Endodermal cell (in vitro differentiated cells): ENCODE results near the gene SUSD2. TPM values are rescaled to one million over a fixed set of nuclear protein-coding genes. Genes with fewer than 3 reads are reported as not detected.

ENCODE experiments used
- DNase-seq: peaks from one replicate; pipeline ENCODE4 v3.0.0-alpha.2; 2017
- H3K27ac ChIP-seq: 2 replicates; pipeline ENCODE4 v1.5.1; 2013; ENCODE audit warnings: mild to moderate bottlenecking, low read depth, low read length, moderate library complexity
- H3K27me3 ChIP-seq: 2 replicates; pipeline ENCODE4 v1.6.1; 2013; ENCODE audit warnings: mild to moderate bottlenecking, low read length, moderate library complexity; ENCODE audit not compliant: insufficient read depth, control insufficient read depth, poor library complexity, severe bottlenecking
- H3K36me3 ChIP-seq: 2 replicates; pipeline ENCODE4 v1.7.0; 2013; ENCODE audit warnings: mild to moderate bottlenecking, low read length, moderate library complexity; ENCODE audit not compliant: control insufficient read depth, insufficient read depth
- H3K4me1 ChIP-seq: one replicate; pipeline ENCODE4 v1.7.0; 2013; ENCODE audit warnings: low read length; ENCODE audit not compliant: control insufficient read depth, insufficient read depth
- H3K4me3 ChIP-seq: 2 replicates; pipeline ENCODE4 v1.5.1; 2013; ENCODE audit warnings: mild to moderate bottlenecking, low read length, moderate library complexity
- H3K9ac ChIP-seq: 2 replicates; pipeline ENCODE4 v1.6.1; 2013; ENCODE audit warnings: mild to moderate bottlenecking, low read length, moderate library complexity; ENCODE audit not compliant: poor library complexity, severe bottlenecking; ENCODE audit errors: extremely low read depth
- H3K9me3 ChIP-seq: 2 replicates; pipeline ENCODE4 v1.6.1; 2013; ENCODE audit warnings: mild to moderate bottlenecking, low read length, moderate library complexity; ENCODE audit not compliant: control insufficient read depth
- H3K27ac Mint-ChIP-seq: 2 replicates; pipeline ENCODE4 v1.8.0; 2020; ENCODE audit warnings: mixed read lengths
- H3K27me3 Mint-ChIP-seq: 2 replicates; pipeline ENCODE4 v1.8.0; 2021; ENCODE audit warnings: mild to moderate bottlenecking, mixed read lengths; ENCODE audit not compliant: insufficient read depth
- H3K36me3 Mint-ChIP-seq: 2 replicates; pipeline ENCODE4 v1.8.0; 2020; ENCODE audit warnings: low read depth, mixed read lengths
- H3K4me1 Mint-ChIP-seq: 2 replicates; pipeline ENCODE4 v1.8.0; 2020; ENCODE audit warnings: mixed read lengths
- H3K4me3 Mint-ChIP-seq: 2 replicates; pipeline ENCODE4 v1.8.0; 2020; ENCODE audit warnings: mild to moderate bottlenecking, moderate library complexity, mixed read lengths
- H3K9me3 Mint-ChIP-seq: 2 replicates; pipeline ENCODE4 v1.8.0; 2020; ENCODE audit warnings: mild to moderate bottlenecking, mixed read lengths
- WGBS, 2 experiments: methylation state at CpG; one replicate each; pipeline versions ENCODE4 v1.1.5 to v1.1.7; 2013; ENCODE audit warnings: missing lambda C conversion rate in 2 of 2, mixed read lengths in 1 of 2; ENCODE audit not compliant: insufficient coverage in 1 of 2, insufficient read length in 1 of 2; 5-methylcytosine and 5-hydroxymethylcytosine counted together
- total RNA-seq, 2 donors: library from RNA; stranded (reverse); fragmentation: NEBNext Ultra II Directional in 1 of 2; extraction: Animal tissue kit (Norgen Biotek cat#: 25700) in 1 of 2; gene quantifications; 2 replicates in 1 of 2; 3 replicates in 1 of 2; pipeline ENCODE4 v1.2.1, GENCODE V29; 2021
- TF ChIP-seq, protein P1 (sequence below): fragments of 200-600 bp; sonication (generic); conservative IDR thresholded peaks from 2 replicates; pipeline ENCODE4 v1.5.0; 2021; ENCODE audit warnings: antibody characterized with exemption, mild to moderate bottlenecking

SUSD2 gene
- total RNA-seq, 2 donors from 2014 or later, result 0.40 to 1.6 TPM

DNA sequence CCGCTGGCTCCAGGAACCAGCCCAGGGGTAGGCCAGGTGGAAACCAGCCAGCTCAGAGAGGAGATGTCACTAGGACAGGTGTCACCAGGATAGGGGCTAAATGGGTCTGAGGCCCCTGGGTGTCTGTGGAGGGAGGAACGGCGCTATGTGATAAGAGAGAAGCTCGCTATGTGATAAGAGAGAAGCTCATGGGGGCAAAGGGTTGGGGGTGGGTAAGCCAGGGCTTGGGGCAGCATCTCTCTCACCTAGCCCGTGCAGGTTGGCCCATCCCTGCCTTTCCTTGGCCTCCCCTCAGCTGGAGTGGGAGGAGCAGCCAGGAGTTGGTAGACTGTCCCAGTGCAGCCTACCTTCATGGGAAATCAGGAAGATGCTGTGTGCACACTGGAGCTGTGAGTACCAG, 26.5 kb upstream of the SUSD2 start:
- Mint-ChIP-seq H3K27me3 (no peaks in the 10 kb centered on the region), H3K27ac (no peak overlapping the region), H3K4me3 (no peak overlapping the region), H3K9me3 (no peaks in the 10 kb centered on the region), H3K4me1 (peaks cover 27% of the 10 kb centered on the region), H3K36me3 (peaks cover 4% of the 10 kb centered on the region)
- Histone ChIP-seq H3K27ac (no peak overlapping the region), H3K9me3 (no peaks in the 10 kb centered on the region), H3K27me3 (peaks cover 8% of the 10 kb centered on the region), H3K36me3 (no peaks in the 10 kb centered on the region), H3K9ac (no peak overlapping the region), H3K4me3 (no peak overlapping the region), H3K4me1 (peaks cover 18% of the 10 kb centered on the region)
- TF ChIP-seq, protein P1, sequence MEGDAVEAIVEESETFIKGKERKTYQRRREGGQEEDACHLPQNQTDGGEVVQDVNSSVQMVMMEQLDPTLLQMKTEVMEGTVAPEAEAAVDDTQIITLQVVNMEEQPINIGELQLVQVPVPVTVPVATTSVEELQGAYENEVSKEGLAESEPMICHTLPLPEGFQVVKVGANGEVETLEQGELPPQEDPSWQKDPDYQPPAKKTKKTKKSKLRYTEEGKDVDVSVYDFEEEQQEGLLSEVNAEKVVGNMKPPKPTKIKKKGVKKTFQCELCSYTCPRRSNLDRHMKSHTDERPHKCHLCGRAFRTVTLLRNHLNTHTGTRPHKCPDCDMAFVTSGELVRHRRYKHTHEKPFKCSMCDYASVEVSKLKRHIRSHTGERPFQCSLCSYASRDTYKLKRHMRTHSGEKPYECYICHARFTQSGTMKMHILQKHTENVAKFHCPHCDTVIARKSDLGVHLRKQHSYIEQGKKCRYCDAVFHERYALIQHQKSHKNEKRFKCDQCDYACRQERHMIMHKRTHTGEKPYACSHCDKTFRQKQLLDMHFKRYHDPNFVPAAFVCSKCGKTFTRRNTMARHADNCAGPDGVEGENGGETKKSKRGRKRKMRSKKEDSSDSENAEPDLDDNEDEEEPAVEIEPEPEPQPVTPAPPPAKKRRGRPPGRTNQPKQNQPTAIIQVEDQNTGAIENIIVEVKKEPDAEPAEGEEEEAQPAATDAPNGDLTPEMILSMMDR, result no peak
- 91 to 93% methylated on average over 5 of the region's 5 CpGs for whole genome bisulfite sequencing, 2 experiments
- no peak for DNase-seq

DNA sequence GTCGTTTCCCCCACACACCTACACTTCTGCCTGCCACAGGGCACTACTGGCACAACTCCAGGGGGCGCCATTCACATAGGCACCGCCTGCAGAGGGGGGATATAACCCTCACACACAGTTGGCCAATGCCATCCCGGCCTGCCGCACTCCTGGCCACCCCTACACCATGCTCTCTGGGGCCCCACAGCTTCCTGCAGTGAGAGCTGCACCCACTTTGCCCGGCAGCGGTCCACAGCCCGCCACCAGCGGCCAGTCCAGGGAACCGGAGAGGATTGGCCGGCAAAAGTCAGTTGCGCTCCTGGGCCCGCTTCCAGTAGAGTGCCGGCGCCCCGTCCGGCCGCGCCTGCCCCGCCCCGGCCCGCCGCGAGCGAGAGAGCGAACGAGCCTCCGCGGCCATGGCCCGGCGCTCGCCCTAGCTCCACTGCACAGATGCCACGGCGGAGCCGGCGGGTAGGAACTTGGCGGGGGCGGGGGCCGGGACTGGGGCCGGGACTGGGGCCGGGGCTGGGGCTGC, 25.6 kb upstream of the SUSD2 start:
- TF ChIP-seq, protein P1, result peak; percentile 78
- H3K9me3 ChIP-seq, result no peaks in the 10 kb centered on the region
- H3K36me3 ChIP-seq, result no peaks in the 10 kb centered on the region
- no peak overlapping the region for H3K9ac ChIP-seq
- Mint-ChIP-seq H3K27ac (no peak overlapping the region), H3K4me1 (peaks cover 27% of the 10 kb centered on the region), H3K27me3 (no peaks in the 10 kb centered on the region), H3K9me3 (no peaks in the 10 kb centered on the region), H3K4me3 (peak overlapping the region; percentile 51), H3K36me3 (peaks cover 4% of the 10 kb centered on the region)
- 6 to 7% methylated on average over 30 to 41 of the region's 41 CpGs for WGBS, 2 experiments
- peak overlapping the region; percentile 74 for H3K4me3 ChIP-seq
- peaks cover 18% of the 10 kb centered on the region for H3K4me1 ChIP-seq
- H3K27me3 ChIP-seq, result peaks cover 8% of the 10 kb centered on the region
- H3K27ac ChIP-seq, result no peak overlapping the region
- DNase-seq, result peak; percentile 83

DNA sequence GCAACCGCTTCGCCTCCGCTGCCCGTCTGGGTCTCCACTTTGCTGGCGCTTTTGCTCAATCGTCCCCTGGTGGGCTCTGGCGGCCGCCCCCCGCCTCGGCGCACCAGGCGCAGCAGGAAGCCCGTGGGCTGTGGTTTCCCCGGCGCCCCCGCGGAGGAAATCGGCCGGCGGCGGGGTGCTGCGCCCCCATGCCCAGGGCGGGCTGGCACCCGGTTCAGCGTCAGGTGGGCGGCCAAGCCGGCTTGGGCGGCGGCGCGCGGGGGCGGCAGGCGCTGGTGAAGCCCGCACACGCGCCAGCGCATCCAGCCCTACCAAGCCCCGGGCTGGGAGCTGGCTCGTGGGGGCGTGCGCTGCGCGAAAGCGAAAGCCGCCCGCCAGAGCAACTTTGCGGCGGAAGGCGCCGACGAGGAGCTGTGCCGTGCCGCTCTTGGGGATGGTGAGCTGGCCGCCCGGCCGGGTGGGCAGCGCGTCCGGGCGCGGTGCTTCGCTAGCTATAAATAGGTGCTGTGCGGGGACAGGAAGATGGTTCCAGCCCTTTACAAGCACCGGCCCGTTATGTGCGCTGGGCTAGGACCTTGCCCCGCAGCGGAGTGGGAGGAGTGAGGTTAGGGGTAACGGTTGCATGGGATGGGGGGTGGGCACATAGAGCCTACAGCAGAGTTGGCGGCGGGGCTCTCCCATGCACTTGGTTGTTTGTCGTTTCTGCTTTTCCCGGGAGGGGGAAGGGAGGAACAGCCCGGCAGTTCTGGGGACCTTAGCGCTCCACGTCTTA, 25.0 kb upstream of the SUSD2 start:
- no peak for DNase-seq
- Histone ChIP-seq H3K9ac (no peak overlapping the region), H3K9me3 (no peaks in the 10 kb centered on the region)

More for the DNA sequence above, 25.0 kb upstream of the SUSD2 start:
- Mint-ChIP-seq H3K27ac (no peak overlapping the region), H3K9me3 (no peaks in the 10 kb centered on the region), H3K27me3 (no peaks in the 10 kb centered on the region), H3K4me3 (peak overlapping the region; percentile 58), H3K36me3 (peaks cover 4% of the 10 kb centered on the region), H3K4me1 (peaks cover 27% of the 10 kb centered on the region)
- Histone ChIP-seq H3K4me3 (peak overlapping the region; percentile 74), H3K27ac (no peak overlapping the region), H3K4me1 (peaks cover 18% of the 10 kb centered on the region), H3K36me3 (no peaks in the 10 kb centered on the region), H3K27me3 (peaks cover 8% of the 10 kb centered on the region)
- TF ChIP-seq, protein P1, result no peak
- 0 to 3% methylated on average over 19 to 77 of the region's 77 CpGs for WGBS, 2 experiments
